GM19395 (cell line): ENCODE results near the gene PTPN20.
"Not testable (repeated sequence)": the region's sequence is repeated elsewhere in the genome, so short reads cannot be mapped to it uniquely, and the experiment has no call there.

ENCODE experiments used
- ATAC-seq: cut with Tn5 transposase; IDR thresholded peaks from one replicate; pipeline ENCODE4 v1.9.1; 2021; ENCODE audit warnings: mild to moderate bottlenecking, moderate library complexity; ENCODE audit not compliant: unreplicated experiment

PTPN20 gene

DNA sequence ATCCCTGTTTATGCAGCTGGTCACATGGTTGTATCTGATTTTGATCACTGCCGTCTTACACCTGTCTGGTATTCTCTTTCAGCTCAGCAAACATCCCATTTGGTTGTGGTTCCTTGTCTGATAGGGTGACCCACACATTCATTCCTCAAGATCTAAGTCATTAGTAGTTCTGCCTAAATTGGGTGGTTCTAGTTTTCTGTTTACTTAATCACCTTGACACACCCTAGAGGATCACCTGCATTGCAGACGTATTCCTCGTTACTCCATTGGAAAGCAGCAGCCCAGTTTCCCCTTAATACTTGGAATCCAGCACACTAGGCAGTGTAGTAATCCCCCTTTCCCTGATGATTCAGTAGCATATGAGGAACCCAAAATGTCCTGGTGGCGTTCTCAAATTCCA is 41.3 kb downstream of the PTPN20 start:
- not testable (repeated sequence) for ATAC-seq

DNA sequence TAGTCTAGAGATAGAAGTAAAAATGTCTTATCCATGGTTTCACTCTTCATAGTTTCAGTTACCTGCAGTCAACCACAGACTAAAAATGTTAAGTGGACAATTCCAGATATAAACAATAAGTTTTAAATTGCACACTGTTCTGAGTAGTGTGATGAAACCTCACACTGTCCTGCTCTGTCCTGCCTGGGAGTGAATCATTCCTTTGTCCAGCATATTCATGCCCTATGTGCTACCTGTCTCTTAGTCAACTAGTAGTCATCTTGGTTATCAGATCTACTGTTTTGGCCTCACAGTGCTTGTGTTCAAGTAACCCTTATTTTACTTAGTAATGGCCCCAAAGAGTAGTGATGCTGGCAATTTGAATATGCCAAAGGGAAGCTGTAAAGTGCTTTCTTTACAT is 49.5 kb downstream of the PTPN20 start:
- not testable (repeated sequence) for ATAC-seq

DNA sequence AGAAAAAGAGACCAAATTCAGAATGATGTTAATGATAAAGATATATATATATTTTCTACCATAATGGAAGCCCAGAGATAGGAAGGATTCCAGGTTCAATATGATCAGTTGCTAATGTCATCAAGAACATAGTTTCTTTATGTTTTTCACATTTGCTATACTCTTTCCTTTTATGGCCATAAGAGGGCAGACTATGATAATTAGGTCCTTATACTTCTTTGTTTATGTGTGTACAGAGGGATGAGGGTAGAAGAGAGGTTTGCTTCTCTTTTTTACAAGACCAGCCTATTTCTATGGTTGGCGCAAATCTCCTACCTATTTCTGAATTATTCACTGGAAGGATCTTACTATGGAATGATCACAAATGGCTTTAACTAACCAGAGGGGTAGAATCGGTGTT is 52.1 kb downstream of the PTPN20 start:
- not testable (repeated sequence) for ATAC-seq

DNA sequence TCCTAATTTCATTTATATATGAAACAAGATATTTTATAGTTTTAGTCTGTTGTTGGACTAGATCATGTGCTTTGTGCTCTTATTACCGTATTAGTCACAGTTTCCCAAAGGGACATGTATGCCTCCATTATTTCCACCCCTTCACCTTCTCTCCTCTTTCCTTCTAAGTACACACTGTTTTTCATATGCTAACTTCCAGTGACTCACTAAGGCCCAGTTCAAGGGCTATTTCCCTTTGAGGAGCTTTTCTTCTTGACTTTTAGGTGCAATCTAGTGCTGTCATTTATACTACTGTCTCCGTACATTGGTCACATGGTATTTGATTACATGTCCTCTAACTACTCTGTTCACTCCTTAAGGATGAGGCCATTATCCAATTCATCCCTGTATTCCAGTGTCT is 55.8 kb downstream of the PTPN20 start:
- ATAC-seq = not testable (repeated sequence)

DNA sequence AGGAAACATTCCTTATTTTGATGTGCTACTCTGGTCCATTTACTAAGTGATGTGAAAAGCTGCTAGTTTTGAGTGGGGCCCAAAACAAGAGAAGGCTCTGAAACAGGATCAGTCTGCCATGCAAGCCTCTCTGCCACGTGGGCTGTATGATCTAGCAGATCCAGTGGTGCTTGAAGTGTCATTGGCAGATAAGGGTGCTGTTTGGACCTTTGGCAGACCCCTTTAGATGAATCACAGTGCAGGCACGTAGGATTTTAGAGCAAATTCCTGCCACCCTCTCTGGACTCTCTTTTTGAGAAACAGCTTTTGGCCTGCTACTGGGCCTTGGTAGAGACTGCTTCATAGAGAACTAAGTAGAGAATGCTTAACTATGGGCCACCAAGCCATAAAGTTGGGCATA is 69.0 kb downstream of the PTPN20 start:
- not testable (repeated sequence) for ATAC-seq

DNA sequence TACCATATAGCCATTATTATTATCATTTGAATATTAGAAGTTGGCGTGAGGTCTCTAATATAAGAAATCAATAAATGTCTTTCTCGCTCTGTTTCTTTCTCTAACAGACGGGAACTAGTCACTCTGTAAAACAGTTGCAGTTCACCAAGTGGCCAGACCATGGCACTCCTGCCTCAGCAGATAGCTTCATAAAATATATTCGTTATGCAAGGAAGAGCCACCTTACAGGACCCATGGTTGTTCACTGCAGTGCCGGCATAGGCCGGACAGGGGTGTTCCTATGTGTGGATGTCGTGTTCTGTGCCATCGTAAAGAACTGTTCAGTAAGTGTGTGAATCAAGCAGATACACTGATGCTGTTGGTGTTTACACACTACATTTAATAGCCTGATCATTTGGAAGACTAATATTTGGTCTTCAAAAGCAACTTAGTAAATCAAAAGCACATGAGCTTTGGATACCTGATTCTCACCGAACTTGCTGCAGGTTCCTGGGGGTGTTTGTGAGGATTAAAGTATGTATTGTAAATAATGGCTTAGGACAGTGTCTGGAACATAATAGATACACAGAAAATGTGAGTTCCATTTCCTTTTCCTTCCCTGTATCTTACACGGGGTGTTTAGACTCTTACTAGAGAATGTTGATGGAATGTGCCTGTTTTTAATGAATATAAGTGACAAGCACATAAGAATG is 76.2 kb downstream of the PTPN20 start:
- peak; percentile 76 for ATAC-seq

DNA sequence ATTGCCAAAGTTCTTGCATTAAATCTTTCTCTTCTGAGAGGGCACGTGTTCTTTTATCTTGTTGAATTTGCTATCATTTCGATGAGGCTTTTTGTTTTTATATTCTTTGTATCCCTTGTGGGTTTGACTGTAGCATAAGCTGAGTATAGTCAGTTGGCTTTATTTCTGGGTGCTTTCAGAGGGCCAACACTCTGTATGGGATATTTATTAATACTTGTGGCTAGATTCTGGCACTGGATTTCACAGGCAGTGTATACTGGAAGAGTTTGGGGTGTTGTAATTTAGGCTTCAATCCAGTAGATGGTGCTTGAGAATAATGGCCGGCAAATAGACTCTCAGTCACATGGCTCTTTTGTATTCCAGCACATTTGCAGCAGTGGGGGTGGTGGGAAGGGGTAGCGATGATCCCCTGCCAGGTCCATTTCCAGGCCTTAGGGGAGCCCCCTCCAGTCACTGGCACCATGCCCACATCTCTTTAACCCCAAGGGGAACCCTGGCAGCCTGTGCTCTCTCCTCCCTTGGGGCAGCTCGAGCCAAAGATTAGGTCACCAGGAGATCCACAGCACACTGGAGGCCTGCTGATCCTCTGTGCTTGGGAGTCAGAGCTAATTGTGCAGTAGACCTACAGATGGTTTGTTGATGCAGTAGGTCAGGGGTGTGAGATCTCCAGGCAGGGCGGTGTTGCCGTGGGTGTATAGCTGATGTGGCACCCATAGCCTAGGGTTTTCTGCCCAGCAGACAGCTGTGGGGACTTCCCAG is 81.8 kb downstream of the PTPN20 start:
- ATAC-seq = no peak

DNA sequence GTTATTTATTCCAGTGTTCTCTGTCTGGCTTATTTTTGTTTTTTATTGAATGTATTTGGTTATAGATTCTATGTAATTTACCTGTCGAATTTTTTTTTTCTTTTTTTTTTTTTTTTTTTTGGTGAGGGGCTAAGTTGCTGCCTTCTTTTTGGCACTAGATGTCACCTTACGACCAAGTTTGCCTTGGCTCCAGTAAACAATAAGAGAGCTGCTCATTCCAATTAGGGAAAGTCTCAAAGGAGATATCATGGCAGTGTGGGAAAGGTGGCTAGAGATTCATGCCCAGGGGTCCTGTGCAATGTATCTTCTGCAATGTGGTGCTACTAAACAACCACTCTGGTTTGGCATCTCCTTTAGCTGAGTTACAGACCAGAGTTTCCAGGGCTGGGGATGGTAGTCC is 84.0 kb downstream of the PTPN20 start:
- ATAC-seq = no peak

DNA sequence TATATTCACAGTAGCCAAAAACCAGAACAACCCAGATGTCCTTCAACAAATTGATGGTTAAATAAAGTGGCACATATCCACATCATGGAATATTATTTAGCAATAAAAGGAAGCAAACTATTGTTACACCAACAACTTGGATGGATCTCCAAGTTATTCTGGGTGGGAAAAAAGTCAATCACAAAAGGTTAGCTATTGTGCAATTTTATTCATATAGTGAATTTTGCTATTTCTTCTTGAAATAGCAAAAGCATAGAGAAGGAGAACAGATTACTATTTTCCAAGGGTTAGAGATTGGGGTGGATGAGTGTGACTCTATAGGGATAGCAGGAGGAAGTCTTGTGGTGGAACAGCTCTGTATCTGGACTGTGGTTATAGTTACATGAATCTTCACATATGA is 87.0 kb downstream of the PTPN20 start:
- no peak for ATAC-seq

DNA sequence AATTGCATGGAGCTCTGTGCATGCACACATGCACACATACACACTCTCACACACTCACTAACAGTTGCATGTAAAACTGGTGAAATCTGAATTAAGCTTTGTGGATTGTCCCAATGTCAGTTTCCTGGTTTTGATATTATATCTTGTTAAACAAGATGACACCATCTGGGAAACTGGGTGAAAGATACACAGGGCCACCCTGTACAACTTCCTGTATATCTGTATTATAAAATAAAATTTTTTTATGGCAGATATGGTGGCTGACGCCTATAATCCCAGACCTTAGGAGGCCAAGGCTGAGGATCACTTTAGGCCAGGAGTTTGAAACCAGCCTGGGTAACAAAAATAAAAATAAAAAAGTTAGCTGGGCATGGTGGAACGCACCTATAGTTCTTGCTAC is 87.4 kb downstream of the PTPN20 start:
- no peak for ATAC-seq

DNA sequence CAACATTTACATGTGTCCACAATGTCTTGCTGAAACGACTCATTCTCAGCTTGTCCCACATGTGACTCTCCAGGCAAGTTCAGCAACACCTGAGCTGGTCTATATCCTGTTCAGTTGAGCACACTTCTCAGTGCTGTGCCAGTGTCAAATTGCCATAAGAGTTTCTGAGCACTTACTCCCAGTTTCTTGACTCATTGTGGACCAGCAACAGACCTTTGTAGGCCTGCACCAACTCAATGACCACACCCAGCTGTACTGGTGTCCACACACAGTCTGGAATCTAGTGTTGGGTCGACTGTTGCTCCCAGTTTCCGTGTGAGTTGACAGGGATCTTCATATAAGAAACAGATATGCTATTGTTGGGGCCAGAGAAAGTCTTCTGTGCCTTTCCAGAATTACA is 88.0 kb downstream of the PTPN20 start:
- ATAC-seq = no peak

DNA sequence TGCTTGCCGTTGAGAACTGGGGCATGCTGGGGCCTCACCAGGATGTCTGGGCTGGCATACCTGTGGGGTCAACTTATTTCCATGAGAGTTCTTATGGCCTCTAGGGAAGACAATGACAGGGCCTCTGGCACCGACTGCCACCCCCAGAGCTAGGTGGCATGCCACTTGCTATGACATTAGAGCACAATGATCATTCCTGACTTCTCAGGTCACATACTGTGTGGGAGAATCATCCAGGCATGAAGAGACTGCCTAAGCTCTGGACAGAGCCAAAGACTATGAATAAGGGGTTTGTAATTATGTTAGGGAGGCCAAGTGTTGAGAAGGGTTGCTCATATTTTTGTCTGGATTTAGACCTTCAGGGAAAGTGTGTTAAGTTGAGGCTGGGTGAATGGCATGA is 97.5 kb downstream of the PTPN20 start:
- no peak for ATAC-seq

DNA sequence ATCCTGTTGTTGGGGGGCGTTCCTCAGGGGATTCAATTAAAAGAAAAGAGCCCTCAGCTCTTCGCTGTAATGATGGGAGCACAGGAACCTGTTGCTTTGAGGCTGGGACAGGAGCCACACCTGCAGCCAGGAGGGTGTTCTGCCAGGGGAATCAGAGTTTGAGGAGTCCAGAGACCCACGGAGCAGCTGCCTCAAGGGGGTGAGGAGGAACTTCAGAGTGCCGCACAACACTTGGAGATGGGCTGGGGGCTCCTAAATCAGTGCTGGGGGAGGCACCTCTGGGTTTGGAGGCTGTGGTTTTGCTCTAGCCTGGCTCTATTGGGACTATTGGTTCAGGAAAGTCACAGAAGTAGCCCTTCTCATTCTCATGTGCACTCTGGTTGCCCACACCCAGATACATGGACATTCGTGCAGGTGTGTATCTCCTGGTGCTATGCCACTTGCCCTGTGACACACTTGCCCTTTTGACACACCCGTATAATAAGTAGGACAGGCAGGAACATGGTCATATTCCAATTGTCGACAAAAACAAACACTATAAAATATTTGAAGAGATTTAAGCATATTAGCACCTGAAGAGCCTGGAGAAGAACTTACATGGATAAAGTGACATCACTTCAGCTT is 98.1 kb downstream of the PTPN20 start:
- no peak for ATAC-seq

DNA sequence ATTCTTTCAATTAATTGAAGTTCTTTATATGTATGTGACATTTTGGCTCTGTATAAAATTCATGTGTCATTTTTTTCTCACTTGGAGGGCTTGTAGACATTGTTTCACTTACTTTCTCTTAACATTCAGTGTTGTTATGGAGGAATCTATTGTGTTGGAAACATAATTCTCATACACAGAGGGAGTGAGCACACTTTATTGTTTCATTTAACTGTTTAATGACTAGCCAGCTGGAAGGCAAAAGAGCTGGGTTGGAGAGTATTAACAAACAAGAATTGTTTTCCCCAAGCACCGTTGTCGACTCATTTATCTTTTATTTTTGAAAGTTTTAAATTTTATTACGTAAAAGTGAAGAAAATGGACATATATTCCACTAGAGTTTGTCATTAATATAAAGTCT is 98.8 kb downstream of the PTPN20 start:
- ATAC-seq = no peak

DNA sequence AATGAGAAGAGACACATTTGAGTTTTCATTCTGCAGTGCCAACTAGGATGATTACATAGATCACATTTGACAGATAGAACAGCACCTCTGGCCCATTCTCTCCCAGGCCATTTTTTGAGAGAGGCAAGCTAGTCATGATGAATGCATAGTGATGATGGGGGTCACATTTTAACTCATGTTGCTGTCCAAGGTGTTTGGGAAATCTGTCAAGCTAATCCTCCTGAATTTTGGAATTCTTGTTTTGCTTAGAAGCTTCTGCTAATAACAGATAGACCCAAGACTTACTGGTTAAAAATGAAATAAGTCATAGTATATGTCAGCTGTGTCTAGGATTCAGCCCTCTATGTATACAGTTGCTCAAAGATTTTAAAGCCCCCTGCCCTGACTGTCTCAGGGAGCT is 101.0 kb downstream of the PTPN20 start:
- ATAC-seq = no peak

DNA sequence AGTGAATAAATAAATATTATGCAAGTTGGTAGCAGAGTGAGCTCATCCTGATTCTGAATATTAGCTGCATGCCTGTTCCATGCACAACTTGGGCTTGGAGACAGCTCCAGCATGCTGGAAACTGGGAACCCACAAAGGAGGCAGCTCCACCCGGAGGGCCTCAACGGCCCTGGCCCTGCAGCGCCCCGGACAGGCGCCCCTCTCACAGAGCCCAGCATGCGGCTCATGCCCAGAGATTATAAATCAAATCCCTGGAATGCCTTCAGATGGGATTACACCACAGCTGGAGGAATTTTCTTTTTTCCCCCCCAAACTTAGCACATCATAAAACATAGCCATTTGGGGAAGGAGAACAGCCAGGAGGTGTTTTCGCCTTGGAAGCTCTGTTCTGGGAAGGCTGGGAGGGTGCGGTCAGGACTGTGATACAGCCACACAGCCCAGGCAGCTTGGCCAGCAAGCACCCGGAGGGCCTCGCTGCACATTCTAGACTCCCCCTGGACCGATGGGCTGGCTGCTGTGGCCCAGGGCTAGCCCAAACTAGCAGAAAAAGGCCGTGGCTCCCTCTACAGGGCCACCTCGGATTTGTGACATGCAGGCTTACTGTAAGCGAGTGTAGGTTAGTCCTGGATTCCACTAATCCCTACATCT is 102.4 kb downstream of the PTPN20 start:
- ATAC-seq = no peak

DNA sequence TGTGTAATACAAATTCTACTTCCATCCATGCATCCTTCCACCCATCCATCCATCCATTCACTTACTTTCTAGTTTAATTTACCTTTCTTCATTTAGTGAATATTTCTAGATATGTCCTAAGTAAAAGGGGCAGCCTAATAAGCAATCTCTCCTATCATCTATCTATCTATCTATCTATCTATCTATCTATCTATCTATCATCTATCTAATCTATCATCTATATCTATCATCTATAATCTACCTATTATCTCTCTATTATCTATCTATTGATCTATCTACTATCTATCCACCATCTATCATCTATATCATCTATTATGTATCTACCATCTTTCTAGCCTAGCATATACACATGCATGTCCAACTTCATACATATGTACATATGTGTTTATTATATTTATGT is 104.2 kb downstream of the PTPN20 start:
- ATAC-seq = no peak

DNA sequence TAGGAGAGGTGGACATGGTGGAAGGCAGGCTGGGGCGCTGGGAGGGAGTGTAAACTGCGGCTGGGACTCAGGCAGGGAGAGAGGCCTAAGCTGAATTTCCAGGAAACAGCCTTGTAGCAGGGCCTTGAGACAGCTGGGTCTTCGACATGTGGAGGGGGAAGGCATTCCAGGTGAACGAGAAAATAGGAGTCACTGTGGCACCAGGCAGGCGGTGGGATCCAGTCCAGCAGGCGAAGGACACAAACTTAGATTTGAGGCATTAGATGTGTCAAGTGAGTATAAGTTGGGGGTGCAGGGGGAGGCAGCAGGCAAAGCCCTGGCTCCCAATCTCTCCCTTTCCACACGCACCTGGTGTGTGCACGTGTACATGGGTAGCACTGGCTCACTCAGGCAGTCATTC is 105.3 kb downstream of the PTPN20 start:
- ATAC-seq = no peak

DNA sequence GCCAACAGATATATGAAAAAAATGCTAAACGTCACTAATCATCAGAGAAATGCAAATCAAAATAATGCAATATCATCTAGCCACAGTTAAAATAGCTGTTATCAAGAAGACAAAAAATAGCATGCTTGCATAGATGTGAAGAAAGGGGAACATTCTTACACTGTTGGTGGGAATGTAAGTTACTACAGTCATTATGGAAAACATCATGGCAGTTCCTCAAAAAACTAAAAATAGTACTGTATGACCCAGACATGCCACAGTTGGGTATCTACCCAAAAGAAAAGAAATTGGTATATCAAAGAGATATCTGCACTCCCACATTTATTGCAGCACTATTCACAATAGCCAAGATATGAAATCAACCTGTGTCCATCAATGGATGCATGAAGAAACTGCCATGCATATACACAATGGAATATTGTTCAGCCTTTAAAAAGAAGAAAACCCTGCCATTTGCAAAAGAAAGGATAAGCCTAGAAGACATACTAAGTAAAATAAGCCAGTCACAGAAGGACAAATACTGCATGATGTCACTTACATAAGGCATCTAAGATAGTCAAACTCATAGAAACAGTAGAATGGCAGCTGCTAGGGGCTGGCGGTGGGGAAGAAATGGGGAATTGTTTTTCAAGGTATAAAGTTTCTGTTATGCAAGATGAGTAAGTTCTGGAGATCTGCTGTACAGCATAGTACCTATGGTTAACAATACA is 107.0 kb downstream of the PTPN20 start:
- ATAC-seq = no peak

DNA sequence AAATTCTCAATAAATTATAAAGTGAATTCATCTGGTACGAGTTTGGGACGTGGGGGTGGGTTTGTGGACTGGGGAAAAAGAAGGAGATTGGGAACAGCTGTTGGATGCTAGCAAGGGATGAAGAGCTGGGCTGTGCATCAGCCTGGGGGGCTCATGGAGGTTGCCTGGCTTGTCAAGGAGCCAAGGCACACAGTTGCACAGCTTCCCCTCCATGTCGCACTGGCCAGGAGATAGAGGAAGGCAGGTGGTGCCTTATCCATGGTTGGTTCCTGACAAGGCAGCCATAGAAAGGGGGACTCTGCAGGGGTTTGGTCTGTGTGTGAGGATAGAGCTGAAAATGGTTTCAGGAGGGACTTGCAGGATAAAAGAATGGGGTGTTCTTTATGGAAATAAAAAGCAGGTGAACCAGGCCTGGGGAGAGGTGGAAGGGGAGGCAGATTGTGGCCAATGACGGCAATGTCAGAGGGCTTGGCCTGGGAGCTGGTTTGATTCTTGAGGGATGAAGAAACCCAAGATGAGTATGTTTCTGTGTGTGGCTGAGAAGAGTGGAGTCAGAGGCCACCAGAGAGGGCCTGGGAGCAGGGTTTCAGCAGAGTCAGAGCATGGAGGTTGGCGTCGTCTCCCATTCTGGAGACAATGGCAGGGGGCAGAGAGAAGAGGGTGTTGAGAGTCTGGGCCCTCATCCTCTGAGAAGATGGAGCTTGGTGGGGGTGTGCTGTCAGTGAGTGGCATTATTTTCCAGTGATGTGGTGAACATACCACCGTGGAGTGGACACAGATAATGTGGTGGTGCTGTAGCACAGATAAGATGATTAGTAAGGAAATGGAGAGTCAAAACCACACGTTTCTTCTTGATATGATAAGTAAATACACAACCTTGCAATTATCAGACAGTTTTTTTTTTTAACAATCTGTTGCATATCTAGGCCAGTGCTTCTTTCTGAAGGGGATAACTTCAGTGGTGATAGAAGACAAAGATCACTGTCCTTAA is 108.2 kb downstream of the PTPN20 start:
- ATAC-seq = no peak
